Amniotic epithelial cell (primary cell): ENCODE measurements around the gene ZNF780A.
"Not testable (repeated sequence)": the region's sequence is repeated elsewhere in the genome, so short reads cannot be mapped to it uniquely, and the experiment has no call there.

ENCODE experiments used
- DNase-seq: peaks from one replicate; pipeline ENCODE4 v3.0.0-alpha.2; 2010; ENCODE audit warnings: low read depth

Gene ZNF780A

GRCh38 chr19:40090241-40091204 lies at the start of gene ZNF780A:
ZNF780A (minus strand) TSS chr19:40090943; CDS start chr19:40084753, 6,190 bp downstream.
- DNase-seq, result peak; percentile 63

- DNase-seq, result peak; percentile 53
Measured at GRCh38 chr19:40139533-40140287, 49.0 kb upstream of the ZNF780A start.

GRCh38 chr19:40136818-40137217 lies 46.1 kb upstream of the ZNF780A start:
- DNase-seq, result no peak

GRCh38 chr19:40134866-40135265 lies 44.1 kb upstream of the ZNF780A start:
- DNase-seq, result no peak

DNA sequence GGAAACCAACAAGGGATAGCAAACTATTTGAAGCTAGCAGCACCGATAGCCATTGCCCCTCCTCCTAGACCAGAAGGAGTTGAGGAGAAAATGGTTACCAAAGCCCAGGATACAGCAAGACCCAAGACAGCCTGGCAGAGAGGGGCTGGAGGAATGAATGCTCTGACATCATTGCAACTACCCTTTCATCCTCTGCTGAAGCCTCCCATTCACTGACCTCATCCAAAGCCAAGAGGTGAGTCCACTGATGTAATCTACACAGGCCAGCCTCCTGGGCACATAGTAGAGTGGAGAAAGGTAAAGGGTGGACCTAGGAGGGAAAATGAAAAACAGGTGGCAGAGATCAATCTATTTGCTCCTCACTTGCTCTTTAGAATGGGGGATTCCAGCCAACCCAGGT lies 42.7 kb upstream of the ZNF780A start:
- DNase-seq, result no peak

DNA sequence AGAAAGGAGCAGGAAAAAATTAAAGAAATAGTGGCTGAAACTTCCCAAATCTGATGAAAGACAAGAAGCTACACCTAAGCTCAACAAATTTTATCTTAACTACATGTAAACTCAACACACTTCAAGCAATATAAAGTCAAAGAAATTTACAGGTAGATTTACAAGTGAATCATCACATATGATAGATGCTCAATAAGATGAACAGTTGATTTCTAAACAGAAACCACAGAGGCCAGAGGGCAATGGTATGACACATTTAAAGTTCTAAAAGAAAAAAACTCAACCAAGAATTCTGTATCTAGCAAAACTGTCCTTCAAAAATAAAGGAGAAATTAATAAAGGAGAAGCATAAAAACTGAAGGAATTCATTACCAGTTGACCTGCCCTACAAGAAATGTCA lies 39.3 kb upstream of the ZNF780A start:
- DNase-seq, result no peak

- DNase-seq, result no peak
Measured at GRCh38 chr19:40129425-40129824, 38.7 kb upstream of the ZNF780A start.

DNA sequence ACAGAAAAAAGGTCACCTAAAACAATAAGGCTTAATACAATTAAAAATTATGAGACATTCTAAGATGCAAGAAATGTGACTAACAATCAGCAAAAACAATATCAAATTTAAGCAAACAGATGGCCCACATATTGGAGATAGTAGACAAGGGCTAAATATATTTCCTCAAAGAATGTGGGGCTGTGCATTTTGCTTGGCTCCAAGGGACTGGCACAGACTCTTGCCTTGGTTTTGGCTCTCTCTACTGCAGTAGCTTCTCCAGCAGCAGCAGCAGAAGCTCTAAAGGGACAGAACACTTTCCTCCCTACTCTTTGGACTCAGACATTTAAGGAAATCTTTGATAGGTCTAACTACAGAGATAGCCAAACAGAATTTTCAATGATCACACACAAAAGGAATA lies 38.2 kb upstream of the ZNF780A start:
- DNase-seq, result no peak

DNA sequence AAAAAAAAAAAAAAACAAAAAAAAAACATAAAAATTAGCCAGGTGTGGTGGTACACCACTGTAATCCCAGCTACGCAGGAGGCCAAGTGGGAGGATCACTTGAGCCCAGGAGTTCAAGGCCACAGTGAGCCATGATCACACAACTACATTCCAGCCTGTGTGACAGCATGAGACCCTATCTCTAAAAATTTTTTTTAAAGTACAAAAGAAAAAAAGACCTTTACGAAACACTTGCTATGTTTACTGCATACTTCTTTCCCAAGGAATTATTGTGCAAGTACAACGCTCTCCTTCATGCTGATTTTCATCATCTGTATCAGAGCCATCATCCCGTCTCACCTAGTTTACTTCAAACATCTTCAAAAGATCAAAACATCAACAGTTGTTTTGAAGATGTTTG lies 28.6 kb upstream of the ZNF780A start:
- no peak for DNase-seq

DNA sequence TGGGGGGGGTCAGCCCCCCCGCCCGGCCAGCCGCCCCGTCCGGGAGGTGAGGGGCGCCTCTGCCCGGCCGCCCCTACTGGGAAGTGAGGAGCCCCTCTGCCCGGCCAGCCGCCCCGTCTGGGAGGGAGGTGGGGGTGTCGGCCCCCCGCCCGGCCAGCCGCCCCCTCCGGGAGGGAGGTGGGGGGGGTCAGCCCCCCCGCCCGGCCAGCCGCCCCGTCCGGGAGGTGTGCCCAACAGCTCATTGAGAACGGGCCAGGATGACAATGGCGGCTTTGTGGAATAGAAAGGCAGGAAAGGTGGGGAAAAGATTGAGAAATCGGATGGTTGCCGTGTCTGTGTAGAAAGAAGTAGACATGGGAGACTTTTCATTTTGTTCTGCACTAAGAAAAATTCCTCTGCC lies 27.9 kb upstream of the ZNF780A start:
- not testable (repeated sequence) for DNase-seq

DNA sequence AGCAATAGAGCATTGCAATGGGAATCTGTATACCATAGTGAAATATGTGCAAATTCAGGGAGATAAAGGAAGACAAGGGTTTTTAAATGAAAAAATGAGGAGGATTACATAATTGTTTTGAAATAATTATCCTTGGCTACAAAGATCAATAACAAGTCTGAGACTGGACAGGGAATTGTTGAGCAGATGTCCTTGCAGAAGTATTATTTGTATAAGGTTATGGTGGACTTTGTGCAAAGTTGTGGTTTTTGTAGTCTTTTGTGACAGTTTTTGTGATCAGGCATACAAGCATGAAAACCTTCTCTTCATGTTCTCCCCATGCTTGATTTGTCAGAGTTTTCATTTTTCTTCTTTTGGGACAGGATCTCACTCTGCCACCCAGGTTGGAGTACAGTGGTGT lies 25.3 kb upstream of the ZNF780A start:
- no peak for DNase-seq

DNA sequence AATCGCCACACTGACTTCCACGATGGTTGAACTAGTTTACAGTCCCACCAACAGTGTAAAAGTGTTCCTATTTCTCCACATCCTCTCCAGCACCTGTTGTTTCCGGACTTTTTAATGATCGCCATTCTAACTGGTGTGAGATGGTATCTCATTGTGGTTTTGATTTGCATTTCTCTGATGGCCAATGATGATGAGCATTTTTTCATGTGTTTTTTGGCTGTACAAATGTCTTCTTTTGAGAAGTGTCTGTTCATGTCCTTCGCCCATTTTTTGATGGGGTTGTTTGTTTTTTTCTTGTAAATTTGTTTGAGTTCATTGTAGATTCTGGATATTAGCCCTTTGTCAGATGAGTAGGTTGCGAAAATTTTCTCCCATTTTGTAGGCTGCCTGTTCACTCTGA lies 23.4 kb upstream of the ZNF780A start:
- not testable (repeated sequence) for DNase-seq

- DNase-seq, result not testable (repeated sequence)
Measured at GRCh38 chr19:40112271-40112670, 21.5 kb upstream of the ZNF780A start.

- no peak for DNase-seq
Measured at GRCh38 chr19:40110570-40110969, 19.8 kb upstream of the ZNF780A start.

DNA sequence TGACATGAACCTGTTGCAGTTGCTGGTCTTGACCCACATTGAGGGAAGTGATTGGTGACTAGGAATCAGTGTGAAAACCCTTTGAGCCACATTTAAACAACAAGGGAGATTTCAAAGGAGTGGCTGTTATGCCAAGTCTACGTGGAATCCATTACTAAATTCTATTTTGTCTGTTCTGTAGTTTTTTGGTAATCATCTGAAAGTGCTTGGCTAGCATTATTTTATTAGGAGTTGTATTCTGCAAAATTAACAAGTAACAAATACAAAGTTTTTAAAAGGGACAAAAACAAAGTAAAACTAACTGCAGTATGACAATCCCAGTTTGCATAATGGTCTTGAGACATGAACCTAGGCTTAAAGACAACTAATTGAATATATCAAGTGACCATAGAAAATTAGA lies 14.0 kb upstream of the ZNF780A start:
- no peak for DNase-seq

DNA sequence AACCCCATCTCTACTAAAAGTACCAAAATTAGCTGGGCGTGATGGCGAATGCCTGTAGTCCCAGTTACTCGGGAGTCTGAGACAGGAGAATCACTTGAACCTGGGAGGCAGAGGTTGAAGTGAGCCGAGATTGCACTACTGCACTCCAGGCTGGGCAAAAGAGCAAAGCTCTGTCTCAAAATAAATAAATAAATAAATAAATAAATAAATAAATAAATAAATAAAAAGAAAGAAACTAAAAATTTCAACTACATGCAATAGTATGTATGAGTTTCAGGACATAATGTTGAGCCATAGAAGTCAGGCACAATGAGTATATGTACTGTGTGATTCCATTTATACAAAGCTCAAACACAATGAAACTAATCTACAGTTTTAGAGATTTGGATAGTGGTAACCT lies 12.9 kb upstream of the ZNF780A start:
- DNase-seq, result no peak

GRCh38 chr19:40101813-40102212 lies 11.1 kb upstream of the ZNF780A start:
- DNase-seq, result no peak

- no peak for DNase-seq
Measured at GRCh38 chr19:40093416-40093815, 2.7 kb upstream of the ZNF780A start.

DNA sequence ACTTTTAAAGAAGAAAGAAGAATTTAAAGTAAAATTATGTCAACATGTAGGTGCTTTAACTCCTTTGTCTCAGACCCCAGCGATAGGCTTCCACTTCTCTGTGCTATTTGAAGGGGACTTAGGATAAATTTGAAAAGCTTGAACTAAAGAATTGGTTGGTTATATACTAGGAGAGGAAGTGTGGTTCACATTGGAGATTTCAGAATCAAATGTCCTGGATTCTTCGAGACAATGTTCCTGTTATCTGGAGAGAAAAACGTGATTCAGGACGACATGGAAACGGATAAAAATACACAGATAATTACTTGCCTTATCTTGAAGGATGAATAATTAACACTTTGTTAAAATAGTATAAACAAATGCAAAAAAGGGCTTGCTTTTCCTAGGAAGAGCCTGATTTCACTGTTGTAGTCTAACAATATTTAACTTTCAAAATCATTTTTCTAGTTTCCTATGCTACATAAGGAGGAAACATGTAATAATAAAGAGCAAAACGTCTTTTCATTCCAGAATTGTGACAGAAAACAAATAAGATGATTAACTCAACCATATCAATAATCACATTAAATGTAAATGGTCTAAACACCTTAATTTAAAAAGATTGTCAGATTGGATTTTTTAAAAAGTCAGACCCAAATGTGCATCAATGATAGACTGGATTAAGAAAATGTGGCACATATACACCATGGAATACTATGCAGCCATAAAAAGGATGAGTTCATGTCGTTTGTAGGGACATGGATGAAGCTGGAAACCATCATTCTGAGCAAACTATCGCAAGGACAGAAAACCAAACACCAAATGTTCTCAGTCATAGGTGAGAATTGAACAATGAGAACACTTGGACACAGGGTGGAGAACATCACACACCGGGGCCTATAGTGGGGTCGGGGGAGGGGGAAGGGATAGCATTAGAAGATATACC lies 724 bp upstream of the ZNF780A start:
- DNase-seq, result no peak

- DNase-seq, result peak; percentile 35
Measured at GRCh38 chr19:40089462-40089861, 1.3 kb downstream of the ZNF780A start.

DNA sequence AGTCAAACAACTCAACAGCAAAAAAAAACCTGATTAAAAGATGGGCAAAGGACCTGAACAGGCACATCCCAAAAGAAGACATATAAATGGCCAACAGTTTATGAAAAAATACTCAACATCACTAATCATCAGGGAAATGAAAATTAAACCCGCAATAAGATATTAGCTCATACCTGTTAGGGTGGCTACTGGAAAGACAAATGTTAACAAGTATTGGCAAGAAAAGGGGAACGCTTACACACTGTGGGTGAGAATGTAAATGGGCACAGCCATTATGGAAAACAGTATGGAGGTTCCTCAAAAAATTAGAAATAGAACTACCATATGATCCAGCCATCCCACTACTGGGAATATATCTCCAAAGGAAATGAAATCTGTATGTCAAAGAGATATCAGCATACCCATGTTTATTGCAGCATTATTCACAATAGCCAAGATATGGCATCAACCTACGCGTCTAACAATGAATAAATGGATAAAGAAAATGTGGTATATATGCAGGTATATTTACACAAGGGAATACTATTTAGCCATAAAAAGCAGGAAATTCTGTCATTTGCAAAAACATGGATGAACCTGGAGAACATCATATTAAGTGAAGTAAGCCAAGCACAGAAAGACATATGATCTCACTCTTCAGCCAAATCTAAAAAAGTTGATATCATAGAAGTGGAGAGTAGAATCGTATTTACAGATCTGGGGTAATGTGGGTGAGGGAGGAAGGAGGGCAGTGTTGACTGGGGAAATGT lies 2.3 kb downstream of the ZNF780A start:
- DNase-seq, result no peak
